Stomach (tissue), 4 donors: ENCODE measurements around the gene FAM83F.

Source experiments
- CTCF ChIP-seq, 7 experiments: fragments of 450-650 bp in 4 of 7; fragments of 200-600 bp in 3 of 7; sonication (generic) in 3 of 7; IDR thresholded peaks; one replicate each; pipeline ENCODE4 v1.5.1; 2016 to 2019; ENCODE audit warnings: antibody characterized with exemption in 7 of 7, control low read depth in 2 of 7, mild to moderate bottlenecking in 1 of 7
- POLR2A ChIP-seq, 4 donors: fragments of 450-650 bp; IDR thresholded peaks; one replicate each; pipeline ENCODE4 v1.6.1; 2016; ENCODE audit warnings: antibody characterized with exemption in 4 of 4, control low read depth in 2 of 4, mild to moderate bottlenecking in 1 of 4, moderate library complexity in 1 of 4
- POLR2AphosphoS5 ChIP-seq, 3 donors: sonication (generic); formaldehyde crosslinking; IDR thresholded peaks; one replicate each; pipeline ENCODE4 v1.6.1; 2016; ENCODE audit warnings: antibody characterized with exemption in 3 of 3

- TF ChIP-seq POLR2A (IDR thresholded peaks at IDR 0.05) = no peak
- no peak for TF ChIP-seq CTCF (IDR thresholded peaks at IDR 0.05)
- TF ChIP-seq POLR2AphosphoS5 (IDR thresholded peaks at IDR 0.05) = no peak
These were observed 33.3 kb downstream of the FAM83F start for GRCh38 chr22:40028098-40028425.
